HG03175 (cell line): ENCODE data around the gene LTBR.
A peak's percentile ranks its signal among the peaks of the same experiment; 100 is the strongest.
"Not testable (repeated sequence)": the region's sequence is repeated elsewhere in the genome, so short reads cannot be mapped to it uniquely, and the experiment has no call there.

ENCODE experiments used
- ATAC-seq: cut with Tn5 transposase; IDR thresholded peaks from one replicate; pipeline ENCODE4 v1.9.1; 2021; ENCODE audit warnings: mild to moderate bottlenecking, moderate library complexity; ENCODE audit not compliant: unreplicated experiment

LTBR gene

DNA sequence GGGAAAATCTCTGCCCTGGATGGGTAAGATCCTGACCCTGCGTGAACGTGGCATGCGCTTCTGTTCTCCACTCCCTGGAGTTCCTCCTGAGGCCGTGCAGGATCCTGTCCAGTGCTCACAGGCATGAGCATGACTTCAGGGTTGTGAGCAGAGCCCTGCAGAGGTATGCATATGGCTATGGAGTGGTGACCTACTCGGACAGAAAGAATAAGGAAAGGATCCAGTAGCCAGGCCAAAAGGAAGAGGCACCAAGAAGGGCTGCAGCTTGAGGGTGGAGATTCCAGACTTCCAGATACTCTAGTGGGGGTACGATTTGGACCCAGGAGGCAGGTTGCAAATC is 40.0 kb downstream of the LTBR start:
- no peak for ATAC-seq

DNA sequence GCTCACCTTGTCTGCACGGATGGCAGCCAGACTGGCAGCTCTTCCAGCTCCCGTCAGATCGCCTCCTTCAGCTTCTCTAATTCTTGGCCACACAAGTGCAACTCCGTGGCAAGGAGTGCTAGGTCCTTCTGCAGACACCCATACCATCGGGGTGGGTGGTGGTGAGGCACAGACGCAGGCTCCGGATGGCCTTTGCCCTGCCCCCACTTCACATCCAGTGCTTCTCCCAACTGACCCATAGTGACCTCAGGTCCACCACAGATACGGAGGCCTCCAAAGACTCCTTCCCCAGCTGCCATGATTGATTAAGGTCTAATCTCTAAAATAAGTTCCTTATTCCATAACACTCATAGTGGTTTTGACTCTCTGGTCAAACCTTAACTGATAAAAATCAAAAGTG is 40.9 kb downstream of the LTBR start:
- ATAC-seq, result no peak

DNA sequence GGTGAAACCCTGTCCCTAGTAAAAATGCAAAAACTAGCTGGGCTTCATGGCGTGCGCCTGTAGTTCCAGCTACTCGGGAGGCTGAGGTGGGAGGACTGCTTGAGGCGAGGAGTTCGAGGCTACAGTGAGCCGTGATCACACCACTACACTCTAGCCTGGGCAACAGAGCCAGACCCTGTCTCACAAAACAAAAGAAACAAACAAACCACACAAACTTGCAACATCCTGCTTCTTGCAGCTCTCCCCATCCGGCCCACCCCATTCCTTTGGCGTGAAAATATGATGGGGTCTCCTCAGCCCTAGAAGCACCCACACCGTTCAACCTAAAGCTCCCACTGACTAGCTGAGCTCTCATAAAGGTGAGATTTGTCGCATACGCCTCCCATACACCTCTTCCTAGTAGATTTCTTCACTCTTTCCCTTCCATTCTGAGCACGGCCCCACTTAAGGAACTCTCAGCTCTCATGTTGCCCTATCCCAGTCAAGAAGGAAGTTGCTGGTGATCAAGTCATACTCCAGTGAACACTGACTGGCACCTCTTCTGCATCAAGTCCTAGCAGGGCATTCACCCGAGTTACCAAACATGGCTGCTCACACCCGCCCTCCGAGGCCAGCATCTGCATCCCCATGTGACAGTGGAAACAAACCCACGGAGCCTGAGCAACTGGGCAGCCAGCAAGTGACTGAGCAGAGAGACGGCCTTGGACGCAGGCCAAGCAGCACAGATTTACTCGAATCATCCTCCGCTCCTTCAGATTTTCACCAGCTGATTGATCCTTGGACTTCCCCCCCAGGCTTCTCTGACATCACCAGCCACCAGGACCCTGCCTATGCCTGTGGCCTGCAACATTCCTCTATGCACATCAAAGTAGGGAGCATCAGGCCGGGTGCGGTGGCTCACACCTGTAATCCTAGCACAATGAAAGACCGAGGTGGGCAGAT is 41.9 kb downstream of the LTBR start:
- peak; percentile 26 for ATAC-seq

DNA sequence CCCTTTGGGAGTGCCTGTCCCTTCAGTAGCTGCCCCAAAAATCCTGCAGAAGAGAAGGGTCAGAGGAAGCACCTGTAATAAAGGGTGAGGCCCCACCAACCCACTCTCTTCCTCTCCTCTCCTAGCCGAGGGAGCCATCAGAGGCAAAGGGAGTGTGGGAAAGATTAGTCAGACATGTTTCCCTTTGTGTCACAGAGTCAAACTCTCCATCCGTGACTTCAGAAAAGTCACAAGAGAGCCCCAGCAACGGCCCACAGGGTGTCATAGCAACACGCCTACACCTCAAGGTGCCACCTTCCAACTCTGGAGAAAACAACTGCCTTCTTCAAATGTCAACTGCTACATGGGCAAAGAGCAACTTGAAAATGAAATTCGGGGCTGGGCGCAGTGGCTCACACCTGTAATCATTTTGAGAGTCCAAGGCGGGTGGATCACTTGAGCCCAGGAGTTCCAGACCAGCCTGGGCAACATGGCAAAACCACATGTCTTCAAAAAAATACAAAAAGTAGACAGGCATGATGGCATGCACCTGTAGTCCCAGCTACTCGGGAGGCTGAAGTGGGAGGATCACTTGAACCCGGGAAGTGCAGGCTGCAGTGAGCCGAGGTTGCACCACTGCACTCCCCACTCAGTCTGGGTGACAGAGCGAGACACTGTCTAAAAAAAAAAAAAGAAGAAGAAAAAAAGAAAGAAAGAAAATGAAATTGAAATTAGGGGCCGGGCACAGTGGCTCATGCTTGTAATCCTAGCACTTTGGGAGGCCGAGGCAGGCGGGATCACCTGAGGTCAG is 43.1 kb downstream of the LTBR start:
- peak; percentile 73 for ATAC-seq

GRCh38 chr12:6427796-6428195 is 43.8 kb downstream of the LTBR start:
- not testable (repeated sequence) for ATAC-seq

GRCh38 chr12:6428326-6428725 is 44.4 kb downstream of the LTBR start:
- no peak for ATAC-seq

DNA sequence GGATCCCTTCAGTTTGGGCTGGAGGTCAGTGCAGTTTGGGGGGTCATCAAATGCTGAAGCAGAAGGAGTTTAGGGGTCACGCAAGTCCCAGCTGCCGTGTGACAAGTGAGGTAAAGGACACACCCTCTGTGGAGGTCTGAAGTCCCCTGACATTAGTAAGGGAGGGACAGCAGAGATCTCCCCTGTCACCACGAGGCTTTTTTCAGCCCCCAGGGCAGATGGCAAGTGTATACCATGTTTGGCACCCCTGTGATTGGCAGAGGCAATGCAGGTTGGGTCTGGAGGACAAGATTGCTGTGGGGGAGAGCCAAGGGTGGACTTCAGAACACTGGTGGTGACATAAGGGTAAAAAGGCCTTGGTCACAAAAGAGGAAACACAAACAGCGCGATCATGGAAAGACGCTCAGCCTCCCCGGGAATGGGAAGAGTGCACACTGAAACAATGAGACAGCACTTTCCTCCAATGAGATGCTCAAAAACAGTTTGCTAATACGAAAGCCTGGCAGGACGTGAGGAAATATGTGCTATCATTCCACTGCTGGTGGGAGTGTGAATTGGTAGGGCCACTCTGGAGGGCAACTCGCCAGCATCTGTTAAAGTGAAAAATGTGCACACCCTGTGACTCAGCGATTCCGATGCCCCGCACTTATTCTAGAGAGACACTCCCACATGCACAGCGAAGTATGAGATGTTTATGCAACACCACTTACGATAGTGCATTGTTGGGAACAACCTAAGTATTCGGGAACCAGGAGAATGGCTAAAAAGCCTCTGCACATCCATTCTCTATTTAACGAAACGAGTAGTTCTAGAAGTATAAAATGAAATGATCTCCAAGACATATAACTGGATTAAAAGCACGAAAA is 46.4 kb downstream of the LTBR start:
- no peak for ATAC-seq

DNA sequence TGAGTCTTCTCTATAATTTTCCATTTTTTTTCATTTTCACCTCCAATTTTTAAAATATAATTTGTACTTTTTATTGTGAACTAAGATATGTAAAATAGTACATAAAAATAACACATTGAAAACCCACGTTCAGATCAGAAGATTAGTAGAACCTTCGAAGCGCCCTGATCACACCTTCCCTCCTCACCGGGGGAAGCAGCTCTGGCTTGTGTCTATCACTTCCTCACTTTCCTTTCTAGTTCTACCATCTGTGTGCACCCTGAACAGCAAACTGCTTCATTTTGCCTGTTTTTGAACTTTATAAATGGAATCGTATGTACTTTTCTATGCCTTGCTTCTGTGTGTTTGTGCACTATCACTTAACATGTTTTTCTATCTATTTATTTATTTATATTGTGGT is 49.0 kb downstream of the LTBR start:
- ATAC-seq, result no peak

DNA sequence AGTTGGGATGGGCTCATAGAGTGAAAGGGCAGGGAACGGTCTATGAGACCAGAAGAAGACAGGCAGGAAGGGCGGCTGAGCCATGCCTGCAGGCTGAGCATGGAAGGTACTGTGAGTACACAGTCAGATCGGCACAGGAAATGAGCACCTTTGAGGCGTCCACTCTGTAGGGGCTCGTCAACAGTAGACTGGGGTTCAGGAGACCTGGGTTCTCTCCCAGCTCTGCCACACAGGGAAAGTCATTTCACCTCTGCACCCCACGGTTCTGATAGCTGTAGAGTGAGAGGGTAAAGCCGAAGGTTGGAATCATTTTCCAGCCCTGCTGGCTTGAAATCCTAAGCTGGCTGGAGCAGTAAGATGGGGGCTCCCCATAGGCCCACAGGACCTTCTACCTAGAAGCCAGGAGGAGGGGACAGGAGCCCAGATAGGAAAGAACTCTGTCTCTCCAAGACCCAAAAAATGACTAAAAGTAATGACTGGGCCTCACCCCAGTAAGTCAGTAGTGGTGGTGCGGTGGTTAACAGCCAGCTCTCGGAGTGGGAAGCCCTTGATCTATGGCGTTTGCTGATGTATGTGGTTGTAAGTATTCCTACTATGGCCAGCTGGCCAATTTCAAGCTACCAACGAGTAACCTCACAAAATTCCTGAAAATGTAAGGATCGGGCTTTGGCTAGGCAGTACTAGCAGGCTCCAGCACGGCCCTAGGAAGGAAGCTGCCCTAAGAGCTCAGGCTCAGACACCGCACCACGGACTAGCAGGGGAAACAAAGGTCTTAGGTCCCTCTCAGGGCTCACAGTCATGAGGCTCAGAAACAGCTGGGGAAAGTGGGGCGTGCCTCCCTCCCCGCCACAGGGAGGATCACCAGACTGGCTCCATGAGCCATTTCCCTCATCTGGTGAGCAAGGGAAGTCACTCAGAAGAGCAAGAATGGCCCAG is 50.5 kb downstream of the LTBR start:
- no peak for ATAC-seq

DNA sequence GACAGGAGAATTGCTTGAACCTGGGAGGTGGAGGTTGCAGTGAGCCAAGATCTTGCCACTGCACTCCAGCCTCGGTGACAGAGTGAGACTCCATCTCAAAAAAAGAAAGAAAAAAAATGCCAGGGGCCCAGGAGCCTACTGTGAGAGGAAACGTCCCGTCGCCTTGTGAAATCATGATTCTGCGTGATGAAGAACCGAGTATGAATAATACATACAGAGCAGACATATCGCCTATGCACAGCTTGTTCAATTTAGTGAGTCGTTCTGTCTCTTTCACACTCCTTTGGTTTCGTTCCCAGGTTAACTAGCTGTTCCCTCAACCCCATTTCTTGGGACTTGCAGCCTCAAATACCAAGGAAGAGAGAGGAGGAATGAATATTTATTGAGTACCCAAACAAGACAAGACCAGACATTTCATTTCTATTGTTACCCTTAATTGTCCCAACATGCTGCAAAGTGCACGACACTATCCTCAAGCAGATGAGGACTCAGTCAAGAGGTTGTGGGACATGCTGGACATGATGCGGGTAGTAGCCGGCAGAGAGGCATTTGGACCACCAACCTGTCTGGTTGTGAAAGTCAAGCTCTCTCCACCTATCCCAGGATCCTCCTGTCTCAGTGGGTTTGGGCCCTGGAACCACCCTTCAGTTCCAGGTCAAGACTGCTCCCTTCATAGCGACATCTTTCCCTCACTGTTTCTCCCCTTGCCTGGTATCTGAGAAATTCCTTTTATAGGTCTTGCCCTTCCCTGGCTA is 52.2 kb downstream of the LTBR start:
- ATAC-seq, result no peak

GRCh38 chr12:6437586-6437985 is 53.6 kb downstream of the LTBR start:
- no peak for ATAC-seq

DNA sequence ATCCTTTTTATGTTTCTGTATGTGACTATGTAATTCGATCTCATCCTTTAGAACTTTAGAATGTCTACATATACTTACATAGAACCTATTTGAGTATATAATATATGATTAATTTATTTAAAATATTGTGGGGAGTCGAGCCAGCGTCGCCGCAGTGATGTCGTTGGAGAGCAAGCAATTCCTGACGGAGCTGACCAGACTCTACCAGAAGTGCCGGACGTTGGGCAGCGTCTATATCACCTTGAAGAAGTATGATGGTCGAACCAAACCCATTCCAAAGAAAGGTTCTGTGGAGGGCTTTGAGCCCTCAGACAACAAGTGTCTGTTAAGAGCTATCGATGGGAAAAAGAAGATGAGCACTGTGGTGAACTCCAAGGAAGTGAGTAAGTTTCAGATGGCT is 54.4 kb downstream of the LTBR start:
- no peak for ATAC-seq

- ATAC-seq, result no peak
These were observed 56.4 kb downstream of the LTBR start for GRCh38 chr12:6440391-6440790.
